Activated gamma-delta T cell (primary cell): ENCODE results near the gene INPPL1.

Experiments used
- DNase-seq: peaks from one replicate; lab custom pipeline; 2025; lab: John Stamatoyannopoulos, UW

INPPL1 gene

GRCh38 chr11:72216638-72217037, 7.9 kb upstream of the INPPL1 start, which contains the start of gene FOLR2:
Gene FOLR2, plus strand, starts transcription at chr11:72216794. Its CDS starts 1,791 bp downstream, at chr11:72218585.
- DNase-seq = no peak

- no peak for DNase-seq
Observed at GRCh38 chr11:72217841-72218240, 6.7 kb upstream of the INPPL1 start.

- DNase-seq = no peak
Observed at GRCh38 chr11:72218251-72218745, 6.3 kb upstream of the INPPL1 start.

DNA sequence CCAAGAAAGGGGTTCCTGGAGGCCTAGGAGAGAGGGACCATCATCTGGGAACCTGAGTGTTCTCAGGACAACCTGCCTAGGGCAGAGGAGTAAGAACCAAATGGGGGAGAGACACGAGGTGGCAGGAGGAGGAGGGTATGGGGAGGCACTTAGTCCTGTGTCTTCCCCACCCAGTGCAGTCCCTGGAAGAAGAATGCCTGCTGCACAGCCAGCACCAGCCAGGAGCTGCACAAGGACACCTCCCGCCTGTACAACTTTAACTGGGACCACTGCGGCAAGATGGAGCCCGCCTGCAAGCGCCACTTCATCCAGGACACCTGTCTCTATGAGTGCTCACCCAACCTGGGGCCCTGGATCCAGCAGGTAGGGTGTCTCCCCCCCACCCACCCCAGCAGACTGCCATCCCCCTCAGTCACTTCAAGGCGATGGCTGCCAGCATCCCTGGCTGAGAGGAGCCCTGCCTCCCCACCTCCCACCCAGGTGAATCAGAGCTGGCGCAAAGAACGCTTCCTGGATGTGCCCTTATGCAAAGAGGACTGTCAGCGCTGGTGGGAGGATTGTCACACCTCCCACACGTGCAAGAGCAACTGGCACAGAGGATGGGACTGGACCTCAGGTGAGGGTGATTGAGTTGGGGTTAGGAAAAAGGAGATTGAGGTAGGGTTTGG, 3.7 kb upstream of the INPPL1 start:
- DNase-seq = no peak

GRCh38 chr11:72221386-72222075, 3.0 kb upstream of the INPPL1 start:
- no peak for DNase-seq

DNA sequence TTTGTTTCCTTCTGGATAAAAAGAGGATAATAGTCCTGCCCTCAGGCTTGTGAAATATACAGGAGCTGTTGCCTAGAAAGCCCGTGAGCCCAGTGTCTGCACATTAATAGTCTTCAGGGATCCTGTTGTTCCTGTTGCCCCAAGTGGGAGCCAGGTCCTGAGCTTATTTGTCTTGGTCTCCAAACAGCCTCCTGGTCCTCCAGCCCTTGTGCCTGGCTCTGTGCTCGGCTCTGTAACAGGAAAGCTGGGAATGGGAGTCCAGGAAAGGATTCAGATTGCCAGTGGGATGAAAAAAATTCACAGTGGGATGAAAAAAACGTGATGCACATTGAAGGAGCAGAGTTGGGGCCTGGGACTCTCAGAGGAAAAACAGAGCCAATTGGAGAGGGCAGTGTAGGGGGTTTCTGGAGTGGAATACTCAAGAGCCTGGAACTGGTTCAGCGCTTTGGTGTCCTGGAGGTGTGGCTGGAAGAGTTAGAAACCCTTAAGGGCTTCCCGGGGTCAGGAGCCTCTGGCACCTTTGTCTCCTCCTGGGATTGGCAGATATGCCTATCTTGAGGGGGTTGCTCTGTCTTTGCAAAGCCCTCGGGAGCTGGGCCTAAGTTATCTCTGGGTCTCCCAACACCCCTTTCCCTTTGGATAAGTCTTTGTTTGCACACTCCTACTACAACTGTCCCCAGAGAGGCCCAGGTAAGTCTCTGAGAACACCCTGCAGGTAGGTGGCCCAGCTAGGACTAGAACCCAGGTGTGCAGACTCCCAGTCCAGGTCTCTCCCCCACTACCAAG, 2.3 kb upstream of the INPPL1 start:
- DNase-seq = no peak

GRCh38 chr11:72222907-72223614, 1.5 kb upstream of the INPPL1 start:
- DNase-seq = peak; percentile 86

DNA sequence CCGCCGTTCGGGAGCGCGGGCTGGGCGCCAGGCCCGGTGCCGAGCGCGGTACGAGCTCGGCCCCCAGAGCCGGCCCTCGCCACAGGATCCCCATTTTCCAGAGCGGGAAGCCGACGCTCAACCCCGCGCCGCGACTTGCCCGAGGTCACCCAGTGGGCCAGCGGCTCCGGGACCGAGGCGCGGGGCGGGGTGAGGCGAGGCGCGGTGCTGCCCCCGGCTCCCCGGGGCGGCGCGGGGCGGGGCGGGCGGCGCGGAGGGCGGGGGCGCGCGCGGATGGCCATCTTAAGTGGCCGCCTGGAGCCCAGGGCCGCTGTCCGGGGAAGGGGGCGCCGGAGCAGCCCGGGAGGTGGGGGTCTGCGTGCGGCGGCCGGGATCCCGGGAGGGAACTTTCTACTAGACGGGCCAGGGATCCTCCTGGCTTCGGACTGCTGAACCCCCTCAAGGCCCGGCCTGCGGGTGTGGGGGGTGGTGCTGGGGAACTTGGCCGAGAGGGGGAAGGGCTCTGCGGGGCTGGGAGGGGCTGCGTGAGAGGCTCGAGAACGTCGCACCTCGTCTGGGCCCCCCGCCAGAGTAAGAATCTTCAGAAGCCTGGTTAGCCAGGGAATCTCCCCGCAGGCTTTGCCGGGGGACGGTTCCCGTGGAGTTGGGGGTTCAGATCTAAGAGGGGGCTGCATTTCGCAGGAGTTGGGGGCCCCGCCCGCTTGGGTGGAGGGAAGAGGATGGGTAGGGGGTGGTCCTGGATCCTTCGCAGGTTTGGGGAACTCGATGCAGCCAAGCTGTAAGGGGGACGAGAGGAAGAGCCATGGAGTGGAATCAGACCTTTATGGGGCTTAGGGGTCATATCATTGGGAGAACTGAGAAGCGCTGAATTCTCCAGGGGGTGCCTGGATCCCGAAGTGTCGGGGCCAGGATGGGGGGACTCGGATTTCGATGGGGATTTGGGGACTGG, 678 bp upstream of the INPPL1 start:
- DNase-seq = peak; percentile 48

GRCh38 chr11:72225411-72225951, 914 bp downstream of the INPPL1 start:
- no peak for DNase-seq

DNA sequence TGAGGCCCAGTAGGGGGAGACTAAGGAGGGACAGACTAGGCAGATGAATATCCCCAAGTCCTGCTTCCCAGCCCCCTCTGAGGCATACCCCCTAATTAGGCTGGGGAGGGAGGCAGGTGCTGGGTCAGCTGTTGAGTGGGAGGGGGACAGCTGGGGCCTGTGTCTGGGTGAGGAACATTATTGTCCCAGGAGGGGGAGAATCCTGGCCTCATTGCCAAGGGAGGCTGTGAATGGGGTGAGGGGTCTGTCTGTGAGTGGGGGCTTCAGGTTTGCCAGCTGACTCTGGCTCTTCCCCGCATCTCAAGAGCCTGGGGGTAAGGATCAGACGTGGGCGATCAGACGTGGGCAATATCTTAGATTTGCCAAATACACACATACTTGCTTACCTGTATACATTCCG, 2.1 kb downstream of the INPPL1 start:
- no peak for DNase-seq

- no peak for DNase-seq
Observed at GRCh38 chr11:72227316-72228228, 3.0 kb downstream of the INPPL1 start.

DNA sequence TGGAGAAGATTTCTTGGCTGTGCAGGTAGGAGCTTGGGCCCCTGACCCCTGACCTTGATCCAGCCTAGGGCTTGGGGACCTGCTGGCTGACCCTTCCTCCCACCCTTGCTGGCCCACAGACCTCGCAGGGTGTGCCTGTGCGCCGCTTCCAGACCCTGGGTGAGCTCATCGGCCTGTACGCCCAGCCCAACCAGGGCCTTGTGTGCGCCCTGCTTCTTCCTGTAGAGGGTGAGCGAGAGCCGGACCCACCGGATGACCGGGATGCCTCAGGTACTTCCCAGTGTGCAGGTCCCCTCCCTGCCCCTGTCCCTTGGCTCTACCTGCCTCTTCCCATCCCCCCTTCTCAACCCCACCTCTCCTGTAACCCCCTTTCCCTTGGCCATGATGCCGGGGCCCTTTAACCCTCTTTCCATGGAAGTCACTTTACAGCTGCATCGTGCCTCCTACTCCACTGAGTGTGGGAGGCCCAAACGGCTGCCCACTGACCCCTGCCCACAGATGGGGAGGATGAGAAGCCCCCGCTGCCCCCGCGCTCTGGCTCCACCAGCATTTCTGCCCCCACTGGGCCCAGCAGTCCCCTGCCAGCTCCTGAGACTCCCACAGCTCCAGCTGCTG, 3.8 kb downstream of the INPPL1 start:
- no peak for DNase-seq

DNA sequence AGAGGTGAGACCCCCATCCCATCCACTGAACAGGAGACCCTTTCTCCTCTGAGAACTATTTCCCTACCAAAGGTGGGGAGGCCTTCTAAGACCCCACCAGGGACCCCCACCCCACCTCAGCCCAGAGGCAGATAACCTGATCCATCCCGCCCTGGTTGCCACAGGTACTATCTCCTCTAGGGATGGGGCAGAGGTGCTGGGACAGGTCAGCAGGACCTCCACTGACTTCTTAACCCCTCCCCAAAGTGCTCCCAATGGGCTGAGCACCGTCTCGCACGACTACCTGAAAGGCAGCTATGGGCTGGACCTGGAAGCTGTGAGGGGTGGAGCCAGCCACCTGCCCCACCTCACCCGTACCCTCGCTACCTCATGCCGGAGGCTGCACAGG, 4.3 kb downstream of the INPPL1 start:
- DNase-seq = no peak

DNA sequence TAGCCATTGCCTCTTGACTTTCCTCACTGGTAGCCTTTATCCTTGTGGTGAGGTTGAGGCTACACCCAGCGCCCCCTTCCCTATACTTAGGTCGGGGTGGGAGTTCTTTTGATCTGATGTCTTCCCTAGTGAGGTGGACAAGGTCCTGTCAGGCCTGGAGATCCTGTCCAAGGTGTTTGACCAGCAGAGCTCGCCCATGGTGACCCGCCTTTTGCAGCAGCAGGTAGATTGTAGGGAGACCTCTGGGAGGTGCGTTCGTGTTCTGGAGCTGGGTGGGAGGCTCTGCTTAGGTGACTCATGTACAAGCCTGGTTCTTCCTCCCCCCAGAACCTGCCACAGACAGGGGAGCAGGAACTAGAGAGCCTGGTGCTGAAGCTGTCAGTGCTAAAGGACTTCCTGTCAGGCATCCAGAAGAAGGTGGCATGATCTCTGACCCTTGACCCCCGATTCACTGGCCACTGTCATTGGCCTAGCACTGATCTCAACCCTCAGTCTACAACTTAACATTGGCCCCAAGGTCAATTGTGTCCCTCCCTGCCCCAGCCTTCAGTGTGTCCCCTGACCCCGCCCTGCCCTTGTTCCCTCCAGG, 4.9 kb downstream of the INPPL1 start:
- DNase-seq = no peak

DNA sequence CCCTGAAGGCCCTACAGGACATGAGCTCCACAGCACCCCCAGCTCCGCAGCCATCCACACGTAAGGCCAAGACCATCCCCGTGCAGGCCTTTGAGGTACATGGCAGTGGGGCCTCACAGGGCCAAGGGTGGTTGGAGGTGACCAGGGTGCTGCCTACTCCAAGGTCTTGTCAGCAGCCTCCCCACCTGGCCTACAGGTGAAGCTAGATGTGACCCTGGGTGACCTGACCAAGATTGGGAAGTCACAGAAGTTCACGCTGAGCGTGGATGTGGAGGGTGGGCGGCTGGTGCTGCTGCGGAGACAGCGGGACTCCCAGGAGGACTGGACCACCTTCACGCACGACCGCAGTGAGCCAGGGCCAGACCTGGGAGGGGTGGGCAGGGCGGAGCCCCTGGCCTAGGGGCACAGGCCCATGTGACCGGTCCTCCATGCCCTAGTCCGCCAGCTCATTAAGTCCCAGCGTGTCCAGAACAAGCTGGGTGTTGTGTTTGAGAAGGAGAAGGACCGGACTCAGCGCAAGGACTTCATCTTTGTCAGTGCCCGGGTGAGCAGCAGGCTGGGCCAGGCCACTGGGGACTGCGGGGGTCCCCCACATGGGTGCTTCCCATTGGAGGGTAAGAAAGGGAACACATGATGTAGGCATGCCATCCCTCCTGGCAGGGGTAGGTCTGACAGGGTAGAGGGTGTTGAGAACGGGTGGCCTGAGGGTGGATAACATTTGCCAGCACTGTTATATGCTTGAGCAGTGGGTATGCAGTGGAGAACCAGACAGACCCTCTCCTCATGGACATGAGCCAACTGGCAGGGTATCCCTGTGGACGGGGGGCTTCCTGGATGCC, 5.6 kb downstream of the INPPL1 start:
- DNase-seq = no peak

DNA sequence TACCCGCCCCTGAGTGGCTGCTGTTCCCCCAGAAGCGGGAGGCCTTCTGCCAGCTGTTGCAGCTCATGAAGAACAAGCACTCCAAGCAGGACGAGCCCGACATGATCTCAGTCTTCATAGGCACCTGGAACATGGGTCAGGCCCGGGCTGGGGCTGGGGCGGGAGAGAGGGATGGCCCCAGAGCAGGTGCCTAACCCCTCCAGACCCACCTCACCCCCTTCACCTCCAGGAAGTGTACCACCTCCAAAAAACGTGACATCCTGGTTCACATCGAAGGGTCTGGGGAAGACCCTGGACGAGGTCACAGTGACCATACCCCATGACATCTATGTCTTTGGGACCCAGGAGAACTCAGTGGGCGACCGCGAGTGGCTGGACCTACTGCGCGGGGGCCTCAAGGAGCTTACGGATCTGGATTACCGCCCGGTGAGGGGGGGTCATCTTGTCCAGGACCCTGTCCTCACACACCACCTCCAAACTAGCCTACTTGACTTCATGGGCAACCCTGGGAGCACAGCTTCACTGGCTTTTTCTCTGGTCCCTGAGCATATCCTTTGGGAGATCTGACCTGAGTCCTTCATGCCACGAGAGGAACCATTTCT, 6.3 kb downstream of the INPPL1 start:
- DNase-seq = no peak
